Lung (tissue), 12 donors: ENCODE data around the gene PRDM12. TPM values are rescaled to one million over a fixed set of nuclear protein-coding genes. Genes with fewer than 3 reads are reported as not detected.

ENCODE experiments used
- ATAC-seq: fragments of 200-7000 bp; cut with Tn5 transposase; one replicate; pipeline ENCODE4 v1.9.1; 2020; ENCODE audit warnings: moderate number of reproducible peaks; ENCODE audit not compliant: insufficient read depth, low FRiP score
- DNase-seq, 3 donors: peaks; one replicate each; pipeline ENCODE4 v3.0.0-alpha.2; 2013 to 2017
- H3K27ac ChIP-seq, 2 donors: one replicate each; pipeline ENCODE4 v1.5.1; 2013; ENCODE audit warnings: mild to moderate bottlenecking in 2 of 2, moderate library complexity in 2 of 2, control low read depth in 1 of 2, inconsistent platforms in 1 of 2, low read depth in 1 of 2, low read length in 1 of 2
- H3K27me3 ChIP-seq, 3 donors: one replicate each; pipeline ENCODE4 v1.5.1; 2013; ENCODE audit warnings: low read length in 2 of 3; ENCODE audit not compliant: control insufficient read depth in 3 of 3, insufficient read depth in 3 of 3
- H3K36me3 ChIP-seq, 4 donors: one replicate each; pipeline ENCODE4 v1.5.1; 2013; ENCODE audit warnings: low read length in 4 of 4, mild to moderate bottlenecking in 1 of 4, moderate library complexity in 1 of 4; ENCODE audit not compliant: control insufficient read depth in 4 of 4, insufficient read depth in 4 of 4
- H3K4me1 ChIP-seq, 5 donors: one replicate each; pipeline ENCODE4 v1.5.1; 2013; ENCODE audit warnings: low read length in 5 of 5, mild to moderate bottlenecking in 2 of 5, moderate library complexity in 1 of 5; ENCODE audit not compliant: control insufficient read depth in 5 of 5, insufficient read depth in 5 of 5
- H3K4me3 ChIP-seq: one replicate; pipeline ENCODE4 v1.5.1; 2013; ENCODE audit warnings: mild to moderate bottlenecking, control low read depth, moderate library complexity
- H3K9ac ChIP-seq, 2 donors: one replicate each; pipeline ENCODE4 v1.5.1; 2013; ENCODE audit warnings: low read length in 2 of 2, control low read depth in 1 of 2; ENCODE audit not compliant: insufficient read depth in 1 of 2
- H3K9me3 ChIP-seq, 4 donors: one replicate each; pipeline ENCODE4 v1.5.1; 2013; ENCODE audit warnings: low read length in 3 of 4, mild to moderate bottlenecking in 1 of 4, moderate library complexity in 1 of 4; ENCODE audit not compliant: control insufficient read depth in 4 of 4, insufficient read depth in 3 of 4
- WGBS, 2 donors: extraction: QIAGEN DNeasy Blood & Tissue Kit; methylation state at CpG; one replicate each; pipeline ENCODE4 v1.1.7; 2013; 5-methylcytosine and 5-hydroxymethylcytosine counted together
- polyA plus RNA-seq, 2 donors: library from polyadenylated mRNA; stranded (reverse); fragments of 200-250 nt; gene quantifications; one replicate each; pipeline ENCODE4 v1.2.1, GENCODE V29; 2013
- total RNA-seq, 2 donors: library from RNA; depleted of rRNA in 1 of 2; stranded (reverse); fragments of >200 nt in 1 of 2; gene quantifications; one replicate each; pipeline ENCODE4 v1.2.1, GENCODE V29; 2014 to 2021
- TF ChIP-seq, protein P1 (sequence below): IDR thresholded peaks from 2 replicates; pipeline ENCODE4 v1.5.1; 2012; ENCODE audit warnings: mild to moderate bottlenecking; ENCODE audit errors: control extremely low read depth, extremely low read depth
- donor health status: control.
- donor health status: control.
- donor health status: Bipolar disorder and iron deficiency.
- donor health status: healthy.
- donor health status: DM: yes; HTN: yes; CAD: no.

The PRDM12 gene
- total and polyA plus RNA-seq, 4 donors = 0.05 to 0.09 TPM; not detected in 2

DNA sequence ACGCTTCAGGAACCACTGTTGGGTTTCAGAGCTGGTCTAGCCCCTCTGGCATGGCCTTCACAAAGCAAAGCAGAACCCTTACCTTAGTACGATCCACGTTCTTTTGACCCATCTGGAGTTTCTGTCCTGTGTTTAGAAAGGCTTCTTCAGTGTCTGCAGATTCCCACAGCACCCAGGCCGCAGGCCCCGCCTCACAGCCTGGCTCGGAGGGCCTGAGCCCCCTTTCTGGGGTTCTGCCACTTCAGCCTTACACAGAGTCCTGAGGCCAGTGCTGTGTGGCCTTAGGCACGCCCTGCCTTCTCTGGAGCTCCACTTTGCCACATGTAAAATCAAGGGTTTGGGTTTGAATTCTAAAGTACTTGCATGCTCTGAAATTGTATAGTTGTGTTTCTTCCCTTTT, 31.6 kb upstream of the PRDM12 start:
- no peak for ATAC-seq
- peaks cover 11 to 82% (median 20%) of the 10 kb centered on the region in 4 donors for H3K36me3 ChIP-seq
- H3K27ac ChIP-seq = no peak overlapping the region
- H3K4me3 ChIP-seq = no peak overlapping the region
- TF ChIP-seq, protein P1, sequence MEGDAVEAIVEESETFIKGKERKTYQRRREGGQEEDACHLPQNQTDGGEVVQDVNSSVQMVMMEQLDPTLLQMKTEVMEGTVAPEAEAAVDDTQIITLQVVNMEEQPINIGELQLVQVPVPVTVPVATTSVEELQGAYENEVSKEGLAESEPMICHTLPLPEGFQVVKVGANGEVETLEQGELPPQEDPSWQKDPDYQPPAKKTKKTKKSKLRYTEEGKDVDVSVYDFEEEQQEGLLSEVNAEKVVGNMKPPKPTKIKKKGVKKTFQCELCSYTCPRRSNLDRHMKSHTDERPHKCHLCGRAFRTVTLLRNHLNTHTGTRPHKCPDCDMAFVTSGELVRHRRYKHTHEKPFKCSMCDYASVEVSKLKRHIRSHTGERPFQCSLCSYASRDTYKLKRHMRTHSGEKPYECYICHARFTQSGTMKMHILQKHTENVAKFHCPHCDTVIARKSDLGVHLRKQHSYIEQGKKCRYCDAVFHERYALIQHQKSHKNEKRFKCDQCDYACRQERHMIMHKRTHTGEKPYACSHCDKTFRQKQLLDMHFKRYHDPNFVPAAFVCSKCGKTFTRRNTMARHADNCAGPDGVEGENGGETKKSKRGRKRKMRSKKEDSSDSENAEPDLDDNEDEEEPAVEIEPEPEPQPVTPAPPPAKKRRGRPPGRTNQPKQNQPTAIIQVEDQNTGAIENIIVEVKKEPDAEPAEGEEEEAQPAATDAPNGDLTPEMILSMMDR = no peak
- no peak for DNase-seq
- no peak overlapping the region for H3K9ac ChIP-seq
- WGBS, 2 donors = 94 to 96% methylated on average over 7 of the region's 7 CpGs
- H3K4me1 ChIP-seq = no peaks in the 10 kb centered on the region
- no peaks in the 10 kb centered on the region for H3K9me3 ChIP-seq
- H3K27me3 ChIP-seq = no peaks in the 10 kb centered on the region

DNA sequence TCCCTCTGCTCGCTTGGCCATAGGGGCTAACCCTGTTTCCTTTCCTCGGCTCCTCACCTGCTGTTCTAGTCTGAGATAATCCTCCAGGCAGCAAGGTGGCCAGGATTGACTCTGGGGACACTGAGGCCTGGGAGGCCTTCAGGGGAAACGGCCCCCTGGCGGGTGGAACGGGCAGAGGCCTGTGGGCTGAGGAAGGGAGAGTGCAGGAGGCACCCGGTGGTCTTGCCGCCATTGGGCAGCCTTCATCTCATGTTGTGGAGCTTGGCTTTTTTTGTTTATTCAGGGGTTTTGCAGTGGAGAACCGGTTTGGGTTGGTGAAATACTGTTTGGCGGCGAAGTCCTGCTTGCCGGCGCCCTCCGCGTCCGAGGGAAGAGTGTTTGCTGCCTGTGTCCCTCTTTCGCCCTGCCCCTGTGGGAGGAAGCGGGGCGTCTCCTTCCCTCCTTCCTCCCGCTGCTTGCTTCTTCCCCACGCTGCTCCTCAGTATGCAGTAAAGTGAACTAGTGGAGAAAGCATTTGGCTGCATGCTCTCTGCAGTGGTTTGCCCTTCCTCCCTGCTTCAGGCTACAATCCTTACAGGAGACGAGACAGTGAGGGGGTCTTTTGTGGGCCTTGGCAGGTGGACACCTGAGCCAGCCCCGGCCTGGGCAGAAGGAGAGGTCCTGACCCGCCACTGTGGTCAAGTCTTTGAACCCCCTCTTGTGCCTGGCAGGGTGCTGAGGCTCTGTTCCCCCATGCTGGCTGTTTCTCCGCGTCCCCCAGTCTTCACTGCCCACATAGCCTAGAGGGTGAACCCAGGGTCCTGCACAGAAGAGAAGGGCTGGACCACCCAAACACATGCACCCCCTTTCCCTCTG, 30.8 kb upstream of the PRDM12 start:
- no peak for ATAC-seq
- DNase-seq = no peak
- Histone ChIP-seq H3K27me3 (no peaks in the 10 kb centered on the region), H3K9me3 (no peaks in the 10 kb centered on the region), H3K36me3 (peaks cover 11 to 80% (median 18%) of the 10 kb centered on the region in 4 donors), H3K9ac (no peak overlapping the region), H3K4me3 (no peak overlapping the region), H3K4me1 (no peaks in the 10 kb centered on the region), H3K27ac (no peak overlapping the region)
- TF ChIP-seq, protein P1 = no peak
- WGBS, 2 donors = 93 to 95% methylated on average over 25 of the region's 25 CpGs

DNA sequence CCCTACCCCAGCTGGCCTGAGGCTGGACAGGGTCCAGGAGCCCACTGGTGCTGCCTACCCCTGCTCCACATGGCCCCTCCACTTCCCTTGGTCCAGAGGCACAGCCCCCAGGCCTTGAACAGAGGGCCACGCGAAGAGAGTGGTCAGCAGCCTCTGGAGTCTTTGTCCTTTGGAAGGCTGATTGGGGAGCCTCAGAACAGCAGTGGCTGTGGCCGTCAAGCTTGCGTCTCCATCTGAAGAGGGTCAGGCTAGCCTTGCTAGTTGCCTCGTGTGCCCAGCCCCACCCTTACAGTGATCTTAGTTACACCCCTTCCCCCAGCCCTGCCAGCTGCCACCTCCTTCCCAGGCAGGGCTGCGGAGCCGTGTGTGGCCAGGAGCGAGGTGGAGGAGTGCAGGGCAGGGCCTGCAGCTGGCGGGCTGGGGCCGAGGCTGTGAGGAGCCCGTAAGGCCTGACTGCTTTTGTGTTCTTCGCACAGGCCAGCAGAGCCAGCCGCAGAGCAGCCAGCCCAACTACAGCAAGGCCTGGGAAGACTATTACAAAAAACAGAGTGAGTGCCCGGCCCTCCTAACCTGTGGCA, 30.1 kb upstream of the PRDM12 start:
- H3K36me3 ChIP-seq = peaks cover 11 to 79% (median 16%) of the 10 kb centered on the region in 4 donors
- no peak overlapping the region for H3K4me3 ChIP-seq
- no peak overlapping the region for H3K9ac ChIP-seq
- H3K4me1 ChIP-seq = no peaks in the 10 kb centered on the region
- DNase-seq = no peak
- ATAC-seq = no peak
- 95 to 96% methylated on average over 14 of the region's 14 CpGs for WGBS, 2 donors
- TF ChIP-seq, protein P1 = no peak
- H3K9me3 ChIP-seq = no peaks in the 10 kb centered on the region
- H3K27ac ChIP-seq = no peak overlapping the region
- no peaks in the 10 kb centered on the region for H3K27me3 ChIP-seq
